Fibroblast of skin of scalp (primary cell): ENCODE results near the gene TBC1D9.
A peak's percentile ranks its signal among the peaks of the same experiment; 100 is the strongest.

Source experiments
- DNase-seq: peaks from one replicate; pipeline ENCODE4 v3.0.0-alpha.2; 2013

The TBC1D9 gene

GRCh38 chr4:140720387-140721304 is 35.5 kb downstream of the TBC1D9 start:
- no peak for DNase-seq

- no peak for DNase-seq
Observed at GRCh38 chr4:140719686-140720085, 36.5 kb downstream of the TBC1D9 start.

- DNase-seq: peak; percentile 70
Observed at GRCh38 chr4:140719022-140719421, 37.2 kb downstream of the TBC1D9 start.

GRCh38 chr4:140718241-140718952 is 37.8 kb downstream of the TBC1D9 start:
- DNase-seq: peak; percentile 42

GRCh38 chr4:140717313-140717712 is 38.9 kb downstream of the TBC1D9 start:
- no peak for DNase-seq

- DNase-seq: no peak
Observed at GRCh38 chr4:140715119-140715518, 41.1 kb downstream of the TBC1D9 start.

- no peak for DNase-seq
Observed at GRCh38 chr4:140711910-140712309, 44.3 kb downstream of the TBC1D9 start.

- no peak for DNase-seq
Observed at GRCh38 chr4:140710908-140711622, 45.1 kb downstream of the TBC1D9 start.

GRCh38 chr4:140707325-140707724 is 48.9 kb downstream of the TBC1D9 start:
- no peak for DNase-seq

- no peak for DNase-seq
Observed at GRCh38 chr4:140706665-140707064, 49.5 kb downstream of the TBC1D9 start.

GRCh38 chr4:140706276-140706625 is 49.9 kb downstream of the TBC1D9 start:
- no peak for DNase-seq

GRCh38 chr4:140705625-140706275 is 50.4 kb downstream of the TBC1D9 start:
- DNase-seq: no peak

GRCh38 chr4:140704964-140705363 is 51.2 kb downstream of the TBC1D9 start:
- DNase-seq: no peak

GRCh38 chr4:140704392-140704960 is 51.7 kb downstream of the TBC1D9 start:
- DNase-seq: no peak

- peak; percentile 18 for DNase-seq
Observed at GRCh38 chr4:140703463-140703862, 52.7 kb downstream of the TBC1D9 start.

- DNase-seq: no peak
Observed at GRCh38 chr4:140702096-140702757, 54.0 kb downstream of the TBC1D9 start.

- DNase-seq: no peak
Observed at GRCh38 chr4:140701071-140701470, 55.1 kb downstream of the TBC1D9 start.

GRCh38 chr4:140697709-140698560 is 58.2 kb downstream of the TBC1D9 start:
- no peak for DNase-seq

- no peak for DNase-seq
Observed at GRCh38 chr4:140695483-140695882, 60.7 kb downstream of the TBC1D9 start.

GRCh38 chr4:140693562-140693961 is 62.6 kb downstream of the TBC1D9 start:
- no peak for DNase-seq

- peak; percentile 29 for DNase-seq
Observed at GRCh38 chr4:140691369-140691768, 64.8 kb downstream of the TBC1D9 start.
